HG02798 (cell line): ENCODE results near the gene ARHGEF16.

Experiments used
- ATAC-seq: cut with Tn5 transposase; IDR thresholded peaks from one replicate; pipeline ENCODE4 v1.9.1; 2021; ENCODE audit warnings: mild to moderate bottlenecking; ENCODE audit not compliant: unreplicated experiment, poor library complexity

The ARHGEF16 gene

GRCh38 chr1:3525551-3526482, 71.4 kb downstream of the ARHGEF16 start:
- no peak for ATAC-seq

GRCh38 chr1:3527774-3528173, 73.3 kb downstream of the ARHGEF16 start:
- no peak for ATAC-seq

GRCh38 chr1:3529099-3529729, 74.7 kb downstream of the ARHGEF16 start:
- ATAC-seq, result no peak

- ATAC-seq, result no peak
These were observed 75.8 kb downstream of the ARHGEF16 start for GRCh38 chr1:3530086-3530925.
